ENCODE data around the gene MT2A.

DNA sequence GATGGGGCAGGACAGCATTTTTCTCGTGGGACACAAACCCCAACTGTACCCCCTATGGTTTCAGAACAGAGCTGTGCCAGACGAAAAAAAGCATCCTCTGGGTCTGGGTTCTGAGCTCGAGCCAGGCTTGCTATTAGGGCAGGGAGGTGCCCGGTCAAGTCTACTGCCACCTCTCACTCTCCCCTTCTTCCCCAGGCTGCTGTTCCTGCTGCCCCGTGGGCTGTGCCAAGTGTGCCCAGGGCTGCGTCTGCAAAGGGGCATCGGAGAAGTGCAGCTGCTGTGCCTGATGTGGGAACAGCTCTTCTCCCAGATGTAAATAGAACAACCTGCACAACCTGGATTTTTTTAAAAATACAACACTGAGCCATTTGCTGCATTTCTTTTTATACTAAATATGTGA is 18.3 kb downstream of the MT2A start:
- TF ChIP-seq GABPA (IDR thresholded peaks at IDR 0.05; ENCODE audit: low read depth): no peak
- no peak for TF ChIP-seq POLR2A (IDR thresholded peaks at IDR 0.05; ENCODE audit: low read depth, low read length)
- no peak for TF ChIP-seq YY1 (IDR thresholded peaks at IDR 0.05; ENCODE audit: low read depth, low read length)
- TF ChIP-seq, protein P1, sequence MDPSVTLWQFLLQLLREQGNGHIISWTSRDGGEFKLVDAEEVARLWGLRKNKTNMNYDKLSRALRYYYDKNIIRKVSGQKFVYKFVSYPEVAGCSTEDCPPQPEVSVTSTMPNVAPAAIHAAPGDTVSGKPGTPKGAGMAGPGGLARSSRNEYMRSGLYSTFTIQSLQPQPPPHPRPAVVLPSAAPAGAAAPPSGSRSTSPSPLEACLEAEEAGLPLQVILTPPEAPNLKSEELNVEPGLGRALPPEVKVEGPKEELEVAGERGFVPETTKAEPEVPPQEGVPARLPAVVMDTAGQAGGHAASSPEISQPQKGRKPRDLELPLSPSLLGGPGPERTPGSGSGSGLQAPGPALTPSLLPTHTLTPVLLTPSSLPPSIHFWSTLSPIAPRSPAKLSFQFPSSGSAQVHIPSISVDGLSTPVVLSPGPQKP (IDR thresholded peaks at IDR 0.05; ENCODE audit: low read depth, low read length): no peak
- TF ChIP-seq SRF (IDR thresholded peaks at IDR 0.05; ENCODE audit: low read depth in 2 of 2, low read length in 2 of 2): no peak

Measured in GM12878 (cell line).